AG04449 (cell line): ENCODE results near the gene MED22.
"Not testable (repeated sequence)": the region's sequence is repeated elsewhere in the genome, so short reads cannot be mapped to it uniquely, and the experiment has no call there.

Experiments
- CTCF ChIA-PET: fragments of 350-600 bp; formaldehyde crosslinking; extraction: SDS; loops from one replicate; lab custom pipeline; 2021; ENCODE audit warnings: antibody characterized with exemption; lab: Yijun Ruan, JAX
- POLR2A ChIA-PET: fragments of 400-600, 350-600 bp; formaldehyde crosslinking; extraction: SDS; loops from one replicate; lab custom pipeline; 2020; ENCODE audit warnings: antibody characterized with exemption, inconsistent platforms; lab: Yijun Ruan, JAX
- DNase-seq: peaks from one replicate; pipeline ENCODE4 v3.0.0-alpha.2; 2010; ENCODE audit warnings: low read depth, low spot score
- H3K4me3 ChIP-seq: 2 replicates; pipeline ENCODE4 v1.5.1; 2011; ENCODE audit warnings: low read depth, mild to moderate bottlenecking, control low read depth, low read length
- TF ChIP-seq, protein P1 (sequence below): IDR thresholded peaks from one replicate; pipeline ENCODE4 v1.5.1; 2011; ENCODE audit warnings: mild to moderate bottlenecking, moderate library complexity, low read length, control low read depth, inconsistent platforms; ENCODE audit not compliant: insufficient read depth; ENCODE audit errors: missing control alignments

MED22 gene

DNA sequence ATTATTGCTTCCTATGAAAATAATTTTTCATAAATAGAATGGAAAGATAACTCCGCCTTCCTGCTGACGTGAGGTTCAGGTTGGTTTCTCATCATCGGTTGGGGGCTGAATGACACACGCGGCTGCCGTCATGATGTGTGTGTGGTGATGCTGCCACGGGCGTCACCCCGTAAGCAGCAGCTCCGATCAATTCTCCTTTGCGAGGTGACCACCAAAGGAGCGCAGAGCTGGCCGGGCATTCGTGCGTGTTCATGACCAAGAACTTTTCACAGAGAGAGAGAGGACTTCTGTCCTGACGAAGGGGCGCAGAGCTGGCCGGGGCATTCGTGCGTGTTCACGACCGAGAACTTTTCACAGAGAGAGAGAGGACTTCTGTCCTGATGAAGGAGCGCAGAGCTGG lies 42.2 kb downstream of the MED22 start:
- TF ChIP-seq, protein P1, sequence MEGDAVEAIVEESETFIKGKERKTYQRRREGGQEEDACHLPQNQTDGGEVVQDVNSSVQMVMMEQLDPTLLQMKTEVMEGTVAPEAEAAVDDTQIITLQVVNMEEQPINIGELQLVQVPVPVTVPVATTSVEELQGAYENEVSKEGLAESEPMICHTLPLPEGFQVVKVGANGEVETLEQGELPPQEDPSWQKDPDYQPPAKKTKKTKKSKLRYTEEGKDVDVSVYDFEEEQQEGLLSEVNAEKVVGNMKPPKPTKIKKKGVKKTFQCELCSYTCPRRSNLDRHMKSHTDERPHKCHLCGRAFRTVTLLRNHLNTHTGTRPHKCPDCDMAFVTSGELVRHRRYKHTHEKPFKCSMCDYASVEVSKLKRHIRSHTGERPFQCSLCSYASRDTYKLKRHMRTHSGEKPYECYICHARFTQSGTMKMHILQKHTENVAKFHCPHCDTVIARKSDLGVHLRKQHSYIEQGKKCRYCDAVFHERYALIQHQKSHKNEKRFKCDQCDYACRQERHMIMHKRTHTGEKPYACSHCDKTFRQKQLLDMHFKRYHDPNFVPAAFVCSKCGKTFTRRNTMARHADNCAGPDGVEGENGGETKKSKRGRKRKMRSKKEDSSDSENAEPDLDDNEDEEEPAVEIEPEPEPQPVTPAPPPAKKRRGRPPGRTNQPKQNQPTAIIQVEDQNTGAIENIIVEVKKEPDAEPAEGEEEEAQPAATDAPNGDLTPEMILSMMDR, result no peak
- POLR2A ChIA-PET, result no interaction called here
- CTCF ChIA-PET, result no interaction called here
- DNase-seq, result no peak
- H3K4me3 ChIP-seq, result no peak overlapping the region

DNA sequence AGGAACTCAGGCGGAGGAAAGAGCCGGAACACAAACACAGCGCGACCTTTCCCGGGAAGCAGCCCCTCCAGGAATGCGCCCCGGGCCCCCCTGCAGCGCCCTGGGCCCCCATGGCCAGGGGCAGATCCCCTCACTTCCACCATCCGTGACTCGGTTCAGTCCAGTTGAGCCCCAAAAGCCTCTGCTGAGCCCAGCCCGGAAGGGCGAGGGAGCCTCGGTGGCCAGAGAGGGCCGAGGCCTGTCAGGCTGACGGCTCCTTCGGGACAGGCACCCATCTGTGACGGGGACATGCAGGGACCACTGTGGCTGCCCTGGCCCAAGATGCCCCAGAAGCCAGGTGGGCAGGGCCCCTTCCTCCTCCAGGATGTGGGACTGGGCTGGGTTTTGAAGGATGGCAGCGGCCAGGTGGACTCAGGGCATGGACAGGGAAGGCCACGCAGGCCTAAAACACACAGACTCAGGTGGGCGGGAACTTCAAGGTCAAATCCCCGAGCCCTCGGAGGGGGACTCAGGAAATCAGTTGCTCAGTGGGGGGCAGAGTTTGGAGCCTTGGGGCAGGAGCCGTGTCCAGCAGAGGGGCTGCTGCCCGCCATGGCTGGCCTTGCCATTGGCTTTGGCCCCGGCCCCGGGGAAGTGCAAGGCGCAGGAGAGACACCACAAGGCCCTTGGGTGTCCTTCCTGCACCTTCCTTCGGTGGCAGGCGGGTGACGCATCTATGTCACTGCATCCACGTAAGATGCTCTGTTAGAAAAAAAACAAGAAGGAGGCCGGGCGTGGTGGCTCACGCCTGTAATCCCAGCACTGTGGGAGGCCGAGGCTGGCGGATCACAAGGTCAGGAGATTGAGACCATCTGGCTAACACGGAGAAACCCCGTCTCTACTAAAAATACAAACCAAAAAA lies 43.2 kb downstream of the MED22 start:
- TF ChIP-seq, protein P1, result no peak
- no peak for DNase-seq
- no peak overlapping the region for H3K4me3 ChIP-seq
- CTCF ChIA-PET, result no interaction called here
- POLR2A ChIA-PET, result no interaction called here

DNA sequence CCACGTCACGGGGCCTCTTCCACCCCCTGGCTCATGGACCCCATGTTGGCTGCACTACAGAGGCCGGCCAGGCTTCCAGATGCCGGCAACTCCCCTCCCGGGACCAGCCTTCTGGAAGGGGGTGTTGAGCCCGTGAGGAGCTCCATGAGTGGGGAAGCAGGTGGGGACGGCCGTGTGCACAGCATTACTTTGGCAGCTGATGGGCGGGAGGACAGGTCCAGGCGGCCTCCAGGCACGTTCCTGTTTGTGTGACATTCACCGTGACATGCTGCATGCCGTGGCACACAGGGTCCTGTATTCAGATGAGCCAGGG lies 43.8 kb downstream of the MED22 start:
- TF ChIP-seq, protein P1, result no peak
- CTCF ChIA-PET, result no interaction called here
- POLR2A ChIA-PET, result no interaction called here

DNA sequence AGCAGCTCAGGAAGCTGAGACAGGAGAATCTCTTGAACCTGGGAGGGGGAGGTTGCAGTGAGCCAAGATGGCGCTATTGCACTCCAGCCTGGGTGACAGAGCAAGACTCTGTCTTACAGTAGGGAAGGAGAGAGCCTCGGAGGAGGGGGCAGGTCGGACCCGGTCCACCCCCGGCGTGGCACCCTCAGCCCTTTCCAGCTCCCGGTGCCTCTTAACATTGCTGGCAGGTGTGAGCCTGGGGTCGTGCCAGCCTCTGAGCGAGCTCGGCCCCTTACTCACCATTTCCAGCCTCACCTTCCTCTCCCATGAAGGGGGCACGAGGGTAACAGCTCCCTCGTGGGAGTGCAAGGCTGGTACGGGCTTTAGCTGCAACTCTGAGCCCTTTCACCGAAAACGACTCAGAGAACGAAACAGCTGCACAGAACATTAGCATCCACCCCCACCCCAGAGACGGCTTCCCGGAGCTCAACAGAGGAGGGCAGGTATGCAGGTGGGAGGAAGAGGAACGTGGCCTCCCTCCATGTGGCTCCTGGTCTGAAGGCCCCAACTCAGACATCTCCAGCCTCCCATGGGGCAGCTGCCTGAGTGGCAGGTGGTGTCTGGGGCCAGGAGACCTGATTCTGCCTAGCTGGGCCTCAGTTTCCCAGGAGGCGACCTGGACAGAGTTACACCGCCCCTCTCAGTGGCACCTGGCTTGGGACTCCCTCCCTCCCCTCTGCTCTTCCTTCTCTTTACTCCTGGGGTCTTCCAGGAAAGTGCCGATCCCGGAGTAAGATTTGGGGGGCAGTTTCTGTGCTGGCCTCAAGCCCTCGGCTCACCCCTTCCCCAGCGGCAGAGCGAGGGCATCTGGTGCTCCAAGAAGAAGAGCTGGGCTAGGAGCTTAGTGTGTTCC lies 44.4 kb downstream of the MED22 start:
- ChIA-PET POLR2A (no interaction called here), CTCF (no interaction called here)
- TF ChIP-seq, protein P1, result no peak
- no peak for DNase-seq
- H3K4me3 ChIP-seq, result no peak overlapping the region

More for the DNA sequence above, 43.8 kb downstream of the MED22 start:
- H3K4me3 ChIP-seq, result no peak overlapping the region
- DNase-seq, result no peak

DNA sequence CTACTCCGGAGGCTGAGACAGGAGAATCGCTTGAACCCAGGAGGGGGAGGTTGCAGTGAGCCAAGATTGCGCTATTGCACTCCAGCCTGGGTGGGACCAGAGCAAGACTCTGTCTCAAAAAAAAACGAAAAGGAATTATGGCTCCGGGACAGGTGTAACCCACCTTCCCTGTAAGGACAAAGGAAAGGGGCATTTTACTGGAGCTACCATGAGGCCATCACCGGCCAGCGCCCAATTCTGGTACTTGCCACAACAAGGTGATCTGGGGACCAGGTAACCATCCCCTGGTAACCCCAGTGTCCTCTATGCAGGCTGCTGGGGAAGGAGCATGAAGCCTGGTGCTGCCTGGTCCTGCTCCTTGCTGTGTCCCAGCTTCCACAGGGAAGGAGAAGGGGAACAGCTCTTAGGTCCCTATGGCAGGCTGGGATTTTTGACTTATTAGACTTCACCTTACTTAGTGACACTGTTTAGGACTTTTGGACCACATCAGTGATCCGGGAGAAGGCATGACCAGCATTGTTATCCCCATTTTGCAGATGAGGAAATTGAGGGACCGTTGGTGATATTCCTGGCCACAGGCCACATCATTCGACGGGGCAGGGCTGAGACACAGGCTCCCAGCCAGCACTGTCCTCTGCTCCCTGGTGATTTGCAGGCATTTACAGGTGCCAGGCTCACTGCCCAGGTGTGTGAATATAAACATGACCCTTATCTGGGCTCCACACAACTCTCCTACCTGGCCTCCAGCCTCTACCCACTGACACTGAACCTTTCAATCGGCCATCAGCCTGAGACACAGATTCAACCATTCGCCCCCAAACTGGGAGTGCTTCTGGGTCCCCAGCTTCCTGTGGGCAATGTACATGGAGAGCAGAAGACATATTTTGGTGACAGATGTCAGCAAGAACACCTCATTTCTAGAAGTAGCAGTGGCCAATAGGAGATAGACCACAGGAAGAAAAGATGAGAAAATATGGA lies 46.4 kb downstream of the MED22 start:
- TF ChIP-seq, protein P1, result no peak
- ChIA-PET POLR2A (no interaction called here), CTCF (no interaction called here)
- H3K4me3 ChIP-seq, result no peak overlapping the region
- DNase-seq, result no peak

DNA sequence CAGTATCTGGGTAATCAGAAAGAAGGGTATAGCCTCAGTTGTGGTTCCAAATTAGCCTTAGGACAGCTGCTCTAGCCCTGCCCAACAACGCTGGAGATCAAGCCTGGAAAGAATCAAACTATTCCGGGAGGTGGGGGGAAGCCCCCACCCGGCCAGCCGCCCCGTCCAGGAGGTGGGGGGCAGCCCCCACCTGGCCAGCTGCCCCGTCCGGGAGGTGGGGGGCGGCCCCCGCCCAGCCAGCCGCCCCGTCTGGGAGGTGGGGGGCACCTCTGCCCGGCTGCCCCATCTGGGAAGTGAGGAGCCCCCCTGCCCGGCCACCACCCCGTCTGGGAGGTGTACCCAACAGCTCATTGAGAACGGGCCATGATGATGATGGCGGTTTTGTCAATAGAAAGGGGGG lies 47.9 kb downstream of the MED22 start:
- POLR2A ChIA-PET, H3K4me3 ChIP-seq, CTCF ChIA-PET, DNase-seq: not testable (repeated sequence)
